ENCODE measurements around the gene PDE5A. TPM values are rescaled to one million over a fixed set of nuclear protein-coding genes. Genes with fewer than 3 reads are reported as not detected.

The PDE5A gene
- total RNA-seq, 5 donors from 2014 or later (not counting 1 experiment from before 2014, with no cell fraction given), result 1.1 to 2.3 (median 1.6) TPM

DNA sequence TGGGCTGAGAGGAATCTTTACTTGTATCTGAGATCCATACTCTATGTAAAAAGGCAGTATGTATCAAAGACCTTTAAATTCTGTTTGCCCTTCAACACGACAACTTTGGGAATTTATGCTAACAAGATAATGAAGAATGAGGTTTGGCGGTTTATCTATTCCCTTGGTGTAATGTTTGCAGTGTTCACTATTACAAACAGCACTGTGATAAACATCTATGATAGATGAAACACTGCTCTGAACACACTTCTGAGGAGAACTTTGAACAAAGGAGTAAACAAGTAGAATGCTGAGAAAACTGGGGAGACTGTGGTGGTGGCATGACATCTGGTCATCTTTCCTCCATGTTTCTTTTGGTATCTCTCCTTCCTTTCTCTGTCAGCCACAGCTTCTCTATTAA, 126.9 kb downstream of the PDE5A start:
- Mint-ChIP-seq H3K4me3 (no peak overlapping the region), H3K4me1 (no peaks in the 10 kb centered on the region), H3K36me3 (peaks cover 49% of the 10 kb centered on the region), H3K9me3 (no peaks in the 10 kb centered on the region), H3K27ac (no peak overlapping the region), H3K27me3 (no peaks in the 10 kb centered on the region)
- Histone ChIP-seq H3K4me1 (ENCODE audit: control insufficient read depth in 1 of 2, extremely low read depth in 1 of 2, insufficient read depth in 2 of 2, low read length in 2 of 2) (no peaks in the 10 kb centered on the region), H3K36me3 (ENCODE audit: control insufficient read depth in 2 of 2, extremely low read depth in 1 of 2, insufficient read depth in 1 of 2, low read length in 1 of 2) (peaks cover 3 to 26% of the 10 kb centered on the region in 2 donors), H3K9me3 (no peaks in the 10 kb centered on the region), H3K27ac (ENCODE audit: low read length) (no peak overlapping the region), H3K4me3 (ENCODE audit: control insufficient read depth in 1 of 2, extremely low read depth in 1 of 2, low read length in 1 of 2) (no peak overlapping the region), H3K27me3 (replicated peaks in 1 of 2; ENCODE audit: control insufficient read depth in 2 of 2, extremely low read depth in 1 of 2, insufficient read depth in 2 of 2, low read length in 1 of 2) (no peaks in the 10 kb centered on the region)
- POLR2A ChIA-PET, result no interaction called here
- CTCF ChIA-PET, result no interaction called here
- ATAC-seq (replicated peaks in 1 of 4) (no peak), DNase-seq (no peak)
- WGBS (ENCODE audit: insufficient coverage), result no CpG with 5 or more reads among the region's 2 CpGs

DNA sequence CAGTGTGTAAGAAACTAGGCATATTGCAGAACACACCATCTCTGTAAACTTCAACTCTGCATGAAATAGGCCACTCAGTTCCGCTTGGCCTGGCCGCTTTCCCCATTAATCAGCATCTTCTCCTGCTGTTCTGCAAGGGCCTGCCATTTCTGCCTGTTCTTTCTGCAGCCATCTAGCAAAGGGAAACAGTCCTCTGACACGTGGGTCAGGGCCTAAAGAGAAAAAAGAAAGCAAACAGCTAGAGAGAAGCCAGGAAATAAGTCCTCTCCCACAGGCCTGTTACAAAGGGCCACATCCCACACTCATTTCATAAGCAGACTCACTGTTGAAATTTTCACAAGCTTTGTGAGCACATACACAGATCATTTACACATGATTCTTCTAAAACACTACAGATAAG, 130.1 kb downstream of the PDE5A start:
- CTCF ChIA-PET, result no interaction called here

DNA sequence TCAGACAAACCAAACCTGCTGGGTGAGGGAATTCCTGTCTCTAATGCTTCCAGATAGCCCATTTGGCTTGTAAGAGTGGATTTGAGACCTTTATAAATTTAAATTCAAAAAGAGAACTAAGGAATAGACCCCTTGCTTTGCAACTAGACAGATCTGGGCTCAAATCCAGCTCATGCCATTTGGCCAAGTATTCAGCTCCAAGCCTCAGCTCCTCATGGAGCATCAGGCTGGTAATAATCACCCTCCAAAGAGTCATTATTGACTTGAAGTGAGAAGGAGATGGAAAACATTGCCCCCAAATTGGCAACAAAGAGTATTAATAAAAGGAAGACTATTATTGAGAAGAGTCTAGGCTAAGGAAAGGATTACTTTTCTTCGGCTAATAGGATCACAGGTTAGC, 134.7 kb downstream of the PDE5A start:
- H3K27me3 ChIP-seq (replicated peaks in 1 of 2; ENCODE audit: control insufficient read depth in 2 of 2, extremely low read depth in 1 of 2, insufficient read depth in 2 of 2, low read length in 1 of 2), result no peaks in the 10 kb centered on the region
- Mint-ChIP-seq H3K9me3 (no peaks in the 10 kb centered on the region), H3K4me3 (no peak overlapping the region), H3K27me3 (no peaks in the 10 kb centered on the region), H3K27ac (no peak overlapping the region), H3K4me1 (no peaks in the 10 kb centered on the region), H3K36me3 (peaks cover 33% of the 10 kb centered on the region)
- CTCF ChIA-PET, result interaction anchor here (0.7 to 1.4 kb wide), 7 partner anchors 21 to 455 kb away, joined by 3 to 8 read pairs (median 3); no protein-coding TSS in a partner anchor
- WGBS (ENCODE audit: insufficient coverage), result no CpG with 5 or more reads among the region's 1 CpG
- peaks cover 3 to 43% of the 10 kb centered on the region in 2 donors for H3K36me3 ChIP-seq (ENCODE audit: control insufficient read depth in 2 of 2, extremely low read depth in 1 of 2, insufficient read depth in 1 of 2, low read length in 1 of 2)
- no peak for ATAC-seq (replicated peaks in 1 of 4)
- no peak for DNase-seq
- no peak overlapping the region for H3K27ac ChIP-seq (ENCODE audit: low read length)
- H3K9me3 ChIP-seq, result no peaks in the 10 kb centered on the region
- POLR2A ChIA-PET, result interaction anchor here in 1 of 2 donors (0.6 kb wide), 1 partner anchor 450 kb away, joined by 5 read pairs; no protein-coding TSS in a partner anchor
- H3K4me3 ChIP-seq (ENCODE audit: control insufficient read depth in 1 of 2, extremely low read depth in 1 of 2, low read length in 1 of 2), result no peak overlapping the region
- no peaks in the 10 kb centered on the region for H3K4me1 ChIP-seq (ENCODE audit: control insufficient read depth in 1 of 2, extremely low read depth in 1 of 2, insufficient read depth in 2 of 2, low read length in 2 of 2)

More for the DNA sequence above, 130.1 kb downstream of the PDE5A start:
- WGBS (ENCODE audit: insufficient coverage), result 55% methylated on average over 1 of the region's 3 CpGs
- Histone ChIP-seq H3K4me3 (ENCODE audit: control insufficient read depth in 1 of 2, extremely low read depth in 1 of 2, low read length in 1 of 2) (no peak overlapping the region), H3K27me3 (replicated peaks in 1 of 2; ENCODE audit: control insufficient read depth in 2 of 2, extremely low read depth in 1 of 2, insufficient read depth in 2 of 2, low read length in 1 of 2) (no peaks in the 10 kb centered on the region), H3K36me3 (ENCODE audit: control insufficient read depth in 2 of 2, extremely low read depth in 1 of 2, insufficient read depth in 1 of 2, low read length in 1 of 2) (peaks cover 3 to 50% of the 10 kb centered on the region in 2 donors), H3K9me3 (no peaks in the 10 kb centered on the region), H3K4me1 (ENCODE audit: control insufficient read depth in 1 of 2, extremely low read depth in 1 of 2, insufficient read depth in 2 of 2, low read length in 2 of 2) (no peaks in the 10 kb centered on the region), H3K27ac (ENCODE audit: low read length) (no peak overlapping the region)
- H3K27me3 Mint-ChIP-seq, result no peaks in the 10 kb centered on the region
- no peaks in the 10 kb centered on the region for H3K4me1 Mint-ChIP-seq
- no peak overlapping the region for H3K4me3 Mint-ChIP-seq
- H3K9me3 Mint-ChIP-seq, result no peaks in the 10 kb centered on the region
- DNase-seq, result no peak
- no peak overlapping the region for H3K27ac Mint-ChIP-seq
- H3K36me3 Mint-ChIP-seq, result peaks cover 62% of the 10 kb centered on the region
- ATAC-seq (replicated peaks in 1 of 4), result no peak
- POLR2A ChIA-PET, result no interaction called here

DNA sequence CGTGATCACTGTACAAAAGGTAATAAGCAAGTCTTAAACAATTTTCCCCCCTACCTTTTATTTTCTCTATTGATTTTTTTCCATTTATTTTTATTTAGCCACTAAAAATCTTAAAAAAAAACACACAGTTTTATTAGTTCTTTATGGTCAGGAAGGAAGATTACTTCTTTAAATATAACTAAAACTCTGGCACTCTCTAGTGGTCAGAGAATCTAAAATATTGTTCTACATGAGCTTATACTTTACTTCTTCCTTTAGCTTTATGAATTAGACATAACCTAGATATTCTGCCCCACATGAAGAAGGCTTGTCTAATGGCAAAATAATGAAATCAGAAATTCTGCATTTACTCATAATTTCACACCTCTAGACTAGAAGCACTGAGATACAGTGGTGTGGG, 135.2 kb downstream of the PDE5A start:
- Histone ChIP-seq H3K27me3 (replicated peaks in 1 of 2; ENCODE audit: control insufficient read depth in 2 of 2, extremely low read depth in 1 of 2, insufficient read depth in 2 of 2, low read length in 1 of 2) (no peaks in the 10 kb centered on the region), H3K9me3 (no peaks in the 10 kb centered on the region), H3K4me3 (ENCODE audit: control insufficient read depth in 1 of 2, extremely low read depth in 1 of 2, low read length in 1 of 2) (no peak overlapping the region), H3K27ac (ENCODE audit: low read length) (no peak overlapping the region), H3K36me3 (ENCODE audit: control insufficient read depth in 2 of 2, extremely low read depth in 1 of 2, insufficient read depth in 1 of 2, low read length in 1 of 2) (peaks cover 1 to 38% of the 10 kb centered on the region in 2 donors), H3K4me1 (ENCODE audit: control insufficient read depth in 1 of 2, extremely low read depth in 1 of 2, insufficient read depth in 2 of 2, low read length in 2 of 2) (no peaks in the 10 kb centered on the region)
- H3K4me1 Mint-ChIP-seq, result no peaks in the 10 kb centered on the region
- H3K4me3 Mint-ChIP-seq, result no peak overlapping the region
- H3K36me3 Mint-ChIP-seq, result peaks cover 29% of the 10 kb centered on the region
- H3K27ac Mint-ChIP-seq, result no peak overlapping the region
- no peaks in the 10 kb centered on the region for H3K9me3 Mint-ChIP-seq
- no CpG with 5 or more reads among the region's 1 CpG for WGBS (ENCODE audit: insufficient coverage)
- H3K27me3 Mint-ChIP-seq, result no peaks in the 10 kb centered on the region
- ChIA-PET POLR2A (interaction anchor here in 1 of 2 donors (0.6 kb wide), 1 partner anchor 449 kb away, joined by 5 read pairs; no protein-coding TSS in a partner anchor), CTCF (interaction anchor here (0.7 to 1.4 kb wide), 7 partner anchors 20 to 455 kb away, joined by 3 to 8 read pairs (median 3); no protein-coding TSS in a partner anchor)
- DNase-seq (peak in 1 of 35 experiments; percentile 6), ATAC-seq (replicated peaks in 1 of 4) (no peak)

DNA sequence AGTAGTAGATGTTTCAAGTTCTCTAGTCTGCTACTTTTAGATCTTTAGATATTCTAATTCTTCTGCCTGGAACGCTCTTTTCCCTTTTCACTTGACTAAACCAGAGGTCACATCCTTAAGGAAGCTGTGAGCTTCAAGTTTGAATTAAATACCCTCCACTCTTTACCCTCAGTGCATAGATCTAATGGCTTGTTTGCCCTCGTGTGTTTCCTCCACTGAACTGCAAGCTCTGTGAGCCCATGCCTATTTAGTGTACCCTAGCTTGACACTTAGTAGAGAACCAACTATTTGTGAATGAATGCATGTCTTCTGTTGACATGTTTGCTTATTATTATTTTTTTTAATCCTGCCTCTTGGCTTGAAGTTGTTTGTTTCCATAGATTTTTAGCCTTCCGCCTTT, 138.3 kb downstream of the PDE5A start:
- no peaks in the 10 kb centered on the region for H3K4me1 ChIP-seq (ENCODE audit: control insufficient read depth in 1 of 2, extremely low read depth in 1 of 2, insufficient read depth in 2 of 2, low read length in 2 of 2)
- peaks cover 0 to 3% (median 0%) of the 10 kb centered on the region in 3 donors for H3K9me3 Mint-ChIP-seq
- no peaks in the 10 kb centered on the region for H3K27me3 ChIP-seq (replicated peaks in 1 of 2; ENCODE audit: control insufficient read depth in 2 of 2, extremely low read depth in 1 of 2, insufficient read depth in 2 of 2, low read length in 1 of 2)
- no CpG with 5 or more reads among the region's 3 CpGs for WGBS (ENCODE audit: insufficient coverage)
- no peaks in the 10 kb centered on the region for H3K9me3 ChIP-seq
- no peak overlapping the region for H3K4me3 ChIP-seq (ENCODE audit: control insufficient read depth in 1 of 2, extremely low read depth in 1 of 2, low read length in 1 of 2)
- no peaks in the 10 kb centered on the region for H3K27me3 Mint-ChIP-seq
- no peak overlapping the region for H3K27ac ChIP-seq (ENCODE audit: low read length)
- peaks cover 0 to 17% of the 10 kb centered on the region in 2 donors for H3K36me3 ChIP-seq (ENCODE audit: control insufficient read depth in 2 of 2, extremely low read depth in 1 of 2, insufficient read depth in 1 of 2, low read length in 1 of 2)
- H3K27ac Mint-ChIP-seq, result no peak overlapping the region
- ATAC-seq (replicated peaks in 1 of 4) (no peak), DNase-seq (no peak)
- POLR2A ChIA-PET, result interaction anchor here in 1 of 2 donors (1.2 kb wide), 1 partner anchor 19 kb away, joined by 3 read pairs; no protein-coding TSS in a partner anchor
- H3K4me3 Mint-ChIP-seq, result no peak overlapping the region
- CTCF ChIA-PET, result interaction anchor here in 1 of 2 donors (1.1 kb wide), 1 partner anchor 176 kb away, joined by 5 read pairs; no protein-coding TSS in a partner anchor
- peaks cover 11% of the 10 kb centered on the region for H3K36me3 Mint-ChIP-seq
- H3K4me1 Mint-ChIP-seq, result no peaks in the 10 kb centered on the region

DNA sequence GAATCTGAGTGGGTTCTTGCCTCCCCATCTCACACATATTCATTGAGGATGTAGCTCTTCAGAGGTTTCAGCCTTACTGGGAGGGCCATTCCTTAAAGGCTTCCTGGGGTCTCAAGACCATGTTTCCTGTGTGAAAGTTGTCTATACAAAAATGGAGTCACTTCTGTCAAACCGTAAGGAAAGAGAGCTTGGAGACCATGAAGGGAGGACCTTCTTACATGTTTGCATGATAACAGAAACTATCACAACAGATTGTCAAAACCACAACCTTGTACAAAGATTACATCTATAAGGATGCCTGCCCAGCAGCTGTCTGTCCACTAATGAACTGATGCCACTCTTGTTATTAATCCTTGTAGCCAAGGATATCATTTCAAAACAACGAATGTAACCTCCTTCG, 139.3 kb downstream of the PDE5A start:
- CTCF ChIA-PET, result interaction anchor here in 1 of 2 donors (0.8 kb wide), 1 partner anchor 176 kb away, joined by 3 read pairs; no protein-coding TSS in a partner anchor
- no peaks in the 10 kb centered on the region for H3K9me3 ChIP-seq

More for the DNA sequence above, 139.3 kb downstream of the PDE5A start:
- POLR2A ChIA-PET, result no interaction called here
- DNase-seq (no peak), ATAC-seq (replicated peaks in 1 of 4) (no peak)
- Histone ChIP-seq H3K36me3 (ENCODE audit: control insufficient read depth in 2 of 2, extremely low read depth in 1 of 2, insufficient read depth in 1 of 2, low read length in 1 of 2) (peaks cover 0 to 10% of the 10 kb centered on the region in 2 donors), H3K27ac (ENCODE audit: low read length) (no peak overlapping the region), H3K4me1 (ENCODE audit: control insufficient read depth in 1 of 2, extremely low read depth in 1 of 2, insufficient read depth in 2 of 2, low read length in 2 of 2) (no peaks in the 10 kb centered on the region), H3K4me3 (ENCODE audit: control insufficient read depth in 1 of 2, extremely low read depth in 1 of 2, low read length in 1 of 2) (no peak overlapping the region), H3K27me3 (replicated peaks in 1 of 2; ENCODE audit: control insufficient read depth in 2 of 2, extremely low read depth in 1 of 2, insufficient read depth in 2 of 2, low read length in 1 of 2) (no peaks in the 10 kb centered on the region)
- peak overlapping the region in 1 of 2 donors; percentile 4 for H3K27ac Mint-ChIP-seq
- H3K4me1 Mint-ChIP-seq, result no peaks in the 10 kb centered on the region
- H3K27me3 Mint-ChIP-seq, result no peaks in the 10 kb centered on the region
- WGBS (ENCODE audit: insufficient coverage), result no CpG with 5 or more reads among the region's 3 CpGs
- peaks cover 0 to 8% (median 3%) of the 10 kb centered on the region in 3 donors for H3K9me3 Mint-ChIP-seq
- H3K4me3 Mint-ChIP-seq, result no peak overlapping the region
- H3K36me3 Mint-ChIP-seq, result peaks cover 7% of the 10 kb centered on the region

Data from T-cell (primary cell).